Vagina (tissue), 2 donors: ENCODE data around the gene CAMP.

Experiments used
- CTCF ChIP-seq, 3 experiments: fragments of 450-650 bp in 2 of 3; fragments of 200-600 bp in 1 of 3; sonication (generic) in 1 of 3; IDR thresholded peaks; one replicate each; pipeline ENCODE4 v1.5.1; 2017 to 2019; ENCODE audit warnings: antibody characterized with exemption in 3 of 3, mild to moderate bottlenecking in 2 of 3, moderate library complexity in 2 of 3
- POLR2A ChIP-seq, 2 donors: fragments of 450-650 bp; IDR thresholded peaks; one replicate each; pipeline ENCODE4 v1.6.1; 2017; ENCODE audit warnings: antibody characterized with exemption in 2 of 2, mild to moderate bottlenecking in 2 of 2, moderate library complexity in 2 of 2

DNA sequence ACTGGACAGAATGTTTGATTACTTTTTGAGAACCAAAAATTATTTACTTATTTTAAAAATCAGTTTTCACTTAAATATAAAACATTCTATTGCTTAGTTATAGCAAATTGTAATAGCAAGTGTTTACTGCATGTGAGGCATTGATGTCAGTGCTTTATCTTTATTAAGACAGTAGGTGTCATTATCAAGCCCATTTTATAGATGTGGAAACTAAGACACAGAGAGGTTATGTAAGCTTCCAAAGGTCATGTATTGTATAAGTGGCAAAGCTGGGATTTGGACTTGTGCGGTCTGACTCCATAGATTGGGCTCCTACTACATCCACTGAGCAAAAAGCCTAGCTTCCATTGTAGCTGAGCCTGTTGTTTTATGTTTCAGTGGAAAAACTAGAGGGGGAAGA lies 35.2 kb downstream of the CAMP start:
- TF ChIP-seq POLR2A (IDR thresholded peaks at IDR 0.05) = no peak
- TF ChIP-seq CTCF (IDR thresholded peaks at IDR 0.05) = no peak
